HepG2 (cell line): ENCODE data around the gene ZNF74.

ENCODE experiments used
- NFE2 ChIP-seq: sonication (generic); formaldehyde crosslinking; IDR thresholded peaks from 2 replicates; pipeline ENCODE4 v1.4.0; 2020; ENCODE audit warnings: missing genetic modification reagents
- NFIC ChIP-seq: IDR thresholded peaks from 2 replicates; pipeline ENCODE4 v1.6.1; 2012; ENCODE audit warnings: mild to moderate bottlenecking, low read length, inconsistent platforms
- SUZ12 ChIP-seq: fragments of 150-350 bp; IDR thresholded peaks from 2 replicates; pipeline ENCODE4 v1.6.1; 2014; ENCODE audit warnings: low read depth, low read length
- TARDBP ChIP-seq: sonication (generic); formaldehyde crosslinking; IDR thresholded peaks from 2 replicates; pipeline ENCODE4 v1.8.0; 2022; ENCODE audit warnings: mild to moderate bottlenecking, missing genetic modification reagents
- TEAD2 ChIP-seq: sonication (generic); formaldehyde crosslinking; IDR thresholded peaks from 2 replicates; pipeline ENCODE4 v1.9.0; 2021; ENCODE audit warnings: missing genetic modification reagents
- ZBTB21 ChIP-seq: sonication (generic); formaldehyde crosslinking; IDR thresholded peaks from 2 replicates; pipeline ENCODE4 v1.4.0; 2020; ENCODE audit warnings: missing genetic modification reagents
- TF ChIP-seq, protein P1 (sequence below): sonication (generic); formaldehyde crosslinking; IDR thresholded peaks from 2 replicates; pipeline ENCODE4 v1.8.0; 2022; ENCODE audit warnings: missing genetic modification reagents, mild to moderate bottlenecking, inconsistent platforms, borderline replicate concordance
- TF ChIP-seq, protein P2 (sequence below), 2 experiments: fragments of 450-650 bp in 1 of 2; sonication (generic) in 1 of 2; formaldehyde crosslinking in 1 of 2; IDR thresholded peaks; 2 replicates each; pipeline versions ENCODE4 v1.6.1 to v1.8.0; 2016 to 2022; ENCODE audit warnings: antibody characterized with exemption in 1 of 2, mild to moderate bottlenecking in 1 of 2, missing genetic modification reagents in 1 of 2

DNA sequence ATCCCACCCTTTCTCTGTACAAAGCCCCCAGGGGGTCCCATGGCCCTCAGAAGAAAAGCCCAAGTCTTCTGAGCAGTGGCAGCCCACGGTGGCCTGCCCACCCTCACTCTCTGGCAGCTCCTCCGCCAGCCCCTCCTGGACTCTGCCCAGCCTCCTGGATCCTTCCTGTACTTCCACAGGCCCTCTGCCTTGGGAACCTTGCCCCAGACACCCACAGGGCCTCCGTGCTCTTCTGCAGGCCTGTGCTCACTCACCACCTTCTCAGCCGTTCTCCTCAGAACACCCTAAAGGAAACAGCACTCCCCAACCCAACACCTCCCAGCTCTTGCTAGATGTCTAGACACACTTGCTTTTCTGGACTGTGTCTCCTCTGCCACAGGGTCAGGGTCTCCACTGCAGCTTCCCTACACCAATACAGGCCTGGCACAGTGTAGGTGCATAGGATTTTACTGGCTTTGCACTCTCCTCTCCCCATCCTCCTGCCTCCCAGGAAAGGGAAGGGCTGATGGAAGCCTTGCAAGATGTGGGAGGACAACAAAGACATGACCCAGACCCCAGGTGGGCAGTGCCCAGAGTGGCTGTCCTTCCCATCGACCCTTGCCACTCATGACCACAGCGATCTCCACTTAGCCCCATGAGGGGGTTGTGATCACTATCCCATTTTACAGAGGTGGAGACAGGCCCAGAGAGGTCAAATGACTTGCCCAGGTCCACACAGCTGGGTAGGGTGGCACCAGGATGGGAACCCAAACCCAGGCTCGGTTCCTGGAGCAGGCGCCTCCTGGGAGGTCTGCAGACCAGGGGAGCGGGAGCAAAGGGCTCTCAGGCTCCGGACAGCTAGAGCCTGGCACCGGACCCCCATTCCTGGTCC is 41.7 kb downstream of the ZNF74 start:
- no peak for TF ChIP-seq NFE2 (CRISPR knock-in tag)
- TF ChIP-seq, protein P1, sequence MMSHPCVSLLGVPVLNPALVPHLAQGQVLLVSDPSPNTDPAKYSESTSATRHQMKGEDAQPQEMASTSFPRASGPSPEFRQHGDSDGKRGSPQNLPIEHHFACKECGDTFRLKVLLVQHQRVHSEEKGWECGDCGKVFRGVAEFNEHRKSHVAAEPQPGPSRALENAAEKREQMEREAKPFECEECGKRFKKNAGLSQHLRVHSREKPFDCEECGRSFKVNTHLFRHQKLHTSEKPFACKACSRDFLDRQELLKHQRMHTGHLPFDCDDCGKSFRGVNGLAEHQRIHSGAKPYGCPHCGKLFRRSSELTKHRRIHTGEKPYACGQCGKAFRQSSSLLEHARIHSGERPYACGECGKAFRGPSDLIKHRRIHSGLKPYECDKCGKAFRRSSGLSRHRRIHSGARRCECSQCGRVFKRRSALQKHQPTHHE (CRISPR knock-in tag) = no peak
- TF ChIP-seq TEAD2 (CRISPR knock-in tag) = no peak
- no peak for TF ChIP-seq ZBTB21 (CRISPR knock-in tag)
- TF ChIP-seq, protein P2, sequence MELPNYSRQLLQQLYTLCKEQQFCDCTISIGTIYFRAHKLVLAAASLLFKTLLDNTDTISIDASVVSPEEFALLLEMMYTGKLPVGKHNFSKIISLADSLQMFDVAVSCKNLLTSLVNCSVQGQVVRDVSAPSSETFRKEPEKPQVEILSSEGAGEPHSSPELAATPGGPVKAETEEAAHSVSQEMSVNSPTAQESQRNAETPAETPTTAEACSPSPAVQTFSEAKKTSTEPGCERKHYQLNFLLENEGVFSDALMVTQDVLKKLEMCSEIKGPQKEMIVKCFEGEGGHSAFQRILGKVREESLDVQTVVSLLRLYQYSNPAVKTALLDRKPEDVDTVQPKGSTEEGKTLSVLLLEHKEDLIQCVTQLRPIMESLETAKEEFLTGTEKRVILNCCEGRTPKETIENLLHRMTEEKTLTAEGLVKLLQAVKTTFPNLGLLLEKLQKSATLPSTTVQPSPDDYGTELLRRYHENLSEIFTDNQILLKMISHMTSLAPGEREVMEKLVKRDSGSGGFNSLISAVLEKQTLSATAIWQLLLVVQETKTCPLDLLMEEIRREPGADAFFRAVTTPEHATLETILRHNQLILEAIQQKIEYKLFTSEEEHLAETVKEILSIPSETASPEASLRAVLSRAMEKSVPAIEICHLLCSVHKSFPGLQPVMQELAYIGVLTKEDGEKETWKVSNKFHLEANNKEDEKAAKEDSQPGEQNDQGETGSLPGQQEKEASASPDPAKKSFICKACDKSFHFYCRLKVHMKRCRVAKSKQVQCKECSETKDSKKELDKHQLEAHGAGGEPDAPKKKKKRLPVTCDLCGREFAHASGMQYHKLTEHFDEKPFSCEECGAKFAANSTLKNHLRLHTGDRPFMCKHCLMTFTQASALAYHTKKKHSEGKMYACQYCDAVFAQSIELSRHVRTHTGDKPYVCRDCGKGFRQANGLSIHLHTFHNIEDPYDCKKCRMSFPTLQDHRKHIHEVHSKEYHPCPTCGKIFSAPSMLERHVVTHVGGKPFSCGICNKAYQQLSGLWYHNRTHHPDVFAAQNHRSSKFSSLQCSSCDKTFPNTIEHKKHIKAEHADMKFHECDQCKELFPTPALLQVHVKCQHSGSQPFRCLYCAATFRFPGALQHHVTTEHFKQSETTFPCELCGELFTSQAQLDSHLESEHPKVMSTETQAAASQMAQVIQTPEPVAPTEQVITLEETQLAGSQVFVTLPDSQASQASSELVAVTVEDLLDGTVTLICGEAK (IDR thresholded peaks at IDR 0.05) = no peak
- TF ChIP-seq, protein P2 (CRISPR knock-in tag; IDR thresholded peaks at IDR 0.05) = no peak
- TF ChIP-seq NFIC = no peak
- TF ChIP-seq TARDBP (CRISPR knock-in tag) = no peak
- no peak for TF ChIP-seq SUZ12
